GM15510 (cell line): Measurements from ENCODE around the gene LAGE3.

Experiments used
- POLR2A ChIP-seq: IDR thresholded peaks from 3 replicates; pipeline ENCODE4 v1.6.1; 2011; ENCODE audit warnings: borderline replicate concordance; ENCODE audit not compliant: insufficient read length; ENCODE audit errors: extremely low read depth

LAGE3 gene

GRCh38 chrX:154435171-154435733 is 43.8 kb downstream of the LAGE3 start:
- no peak for TF ChIP-seq POLR2A

GRCh38 chrX:154434394-154435168 is 44.5 kb downstream of the LAGE3 start:
- no peak for TF ChIP-seq POLR2A

DNA sequence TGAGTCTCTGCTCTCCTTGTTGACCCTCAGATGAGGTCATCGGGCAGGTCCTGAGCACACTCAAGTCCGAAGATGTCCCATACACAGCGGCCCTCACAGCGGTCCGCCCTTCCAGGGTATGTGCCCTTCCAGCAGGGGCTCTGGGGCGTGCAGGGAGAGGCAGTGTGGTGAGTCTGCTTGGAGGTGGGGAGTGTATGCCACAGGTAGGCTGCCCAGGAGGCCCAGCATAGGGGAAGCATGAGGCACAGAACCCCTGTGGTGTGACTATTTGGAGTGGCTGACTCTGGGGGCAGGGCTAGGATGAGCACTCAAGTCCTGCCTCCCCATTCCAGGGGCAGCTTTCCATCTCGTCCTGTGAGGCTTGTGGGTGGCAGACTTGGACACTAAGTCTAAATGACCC is 45.5 kb downstream of the LAGE3 start:
- TF ChIP-seq POLR2A = no peak

DNA sequence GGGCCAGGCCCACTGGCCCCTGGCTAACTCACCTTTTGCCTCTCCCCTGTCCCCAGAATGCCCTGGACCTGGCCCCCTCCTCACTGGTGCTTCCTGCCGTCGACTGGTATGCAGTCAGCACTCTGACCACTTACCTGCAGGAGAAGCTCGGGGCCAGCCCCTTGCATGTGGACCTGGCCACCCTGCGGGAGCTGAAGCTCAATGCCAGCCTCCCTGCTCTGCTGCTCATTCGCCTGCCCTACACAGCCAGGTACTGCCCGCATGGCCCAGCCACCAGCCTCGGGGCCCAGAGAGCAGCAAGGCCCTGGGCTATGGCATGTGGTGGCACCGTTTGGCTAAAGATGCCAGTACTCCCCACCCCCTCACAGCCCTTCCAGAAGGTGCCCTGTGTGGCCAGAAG is 46.9 kb downstream of the LAGE3 start:
- no peak for TF ChIP-seq POLR2A

DNA sequence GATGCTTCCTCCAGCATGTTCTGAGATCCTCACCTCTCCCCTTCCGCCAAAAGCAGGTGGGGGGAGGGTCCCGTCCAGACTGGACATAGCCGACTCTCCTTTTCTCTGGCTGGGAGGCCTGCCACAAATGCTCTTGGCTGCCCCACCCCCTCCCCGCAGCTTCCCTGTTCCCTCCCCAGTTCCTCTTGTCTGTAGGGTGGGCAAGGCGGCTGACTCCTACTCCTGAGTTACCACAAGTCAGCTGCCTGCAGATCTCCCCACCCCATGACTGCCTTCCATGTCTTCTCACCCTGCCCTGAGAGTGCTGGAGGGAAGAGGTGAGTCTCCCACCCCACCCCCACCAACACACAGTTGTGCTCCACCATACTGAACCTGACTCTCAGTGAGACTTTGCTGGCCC is 47.7 kb downstream of the LAGE3 start:
- no peak for TF ChIP-seq POLR2A

- TF ChIP-seq POLR2A = no peak
These were observed 48.2 kb downstream of the LAGE3 start for GRCh38 chrX:154430916-154431315.

- no peak for TF ChIP-seq POLR2A
These were observed 48.6 kb downstream of the LAGE3 start for GRCh38 chrX:154430479-154430878.

DNA sequence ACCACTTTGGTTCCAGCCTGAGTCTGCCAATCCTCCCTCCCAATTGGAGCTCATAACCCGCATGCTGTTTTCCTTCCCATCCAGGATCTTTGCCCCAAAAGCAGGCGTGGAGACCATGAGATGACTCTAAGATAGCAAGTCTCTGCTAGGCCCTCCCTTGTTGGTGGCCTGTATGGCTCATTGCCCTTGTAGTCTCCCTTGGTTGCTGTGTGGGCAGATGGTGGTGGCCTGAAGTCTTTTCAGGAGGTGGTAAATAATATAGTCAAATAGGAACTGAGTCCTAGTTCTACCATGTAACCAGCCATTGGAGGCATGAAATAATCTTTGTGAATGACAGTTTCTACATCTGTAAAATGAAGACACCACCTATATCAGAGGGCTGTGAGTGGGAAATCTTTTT is 49.4 kb downstream of the LAGE3 start:
- no peak for TF ChIP-seq POLR2A

- peak; percentile 53 for TF ChIP-seq POLR2A
These were observed 50.6 kb downstream of the LAGE3 start, which contains the start of gene ATP6AP1 for GRCh38 chrX:154428176-154429171. TSS of gene ATP6AP1 (plus strand) at chrX:154428677. CDS start at chrX:154428693, 16 bp downstream.
